NT2/D1 (cell line): ENCODE results near the gene WNK2.

Source experiments
- DNase-seq: peaks from one replicate; pipeline ENCODE4 v3.0.0-alpha.2; 2011; ENCODE audit warnings: low read depth, low spot score
- H3K27me3 ChIP-seq: 2 replicates; pipeline ENCODE4 v1.6.0; 2011; ENCODE audit warnings: mild to moderate bottlenecking; ENCODE audit not compliant: insufficient read length, insufficient read depth
- H3K36me3 ChIP-seq: 2 replicates; pipeline ENCODE4 v1.6.1; 2011; ENCODE audit warnings: mild to moderate bottlenecking, low read length, mixed read lengths; ENCODE audit not compliant: insufficient read depth, insufficient read length
- H3K4me1 ChIP-seq: 2 replicates; pipeline ENCODE4 v1.5.1; 2011; ENCODE audit not compliant: insufficient read depth, insufficient read length
- H3K4me3 ChIP-seq: 2 replicates; pipeline ENCODE4 v1.5.1; 2011; ENCODE audit warnings: low read depth; ENCODE audit not compliant: insufficient read length
- H3K9ac ChIP-seq: 2 replicates; pipeline ENCODE4 v1.6.0; 2011; ENCODE audit warnings: low read depth; ENCODE audit not compliant: insufficient read length
- H3K9me3 ChIP-seq: 2 replicates; pipeline ENCODE4 v1.5.1; 2011; ENCODE audit warnings: mild to moderate bottlenecking, low read length; ENCODE audit not compliant: insufficient read depth
- SUZ12 ChIP-seq: IDR thresholded peaks from 2 replicates; pipeline ENCODE4 v1.6.1; 2011; ENCODE audit not compliant: insufficient read length, insufficient read depth; ENCODE audit errors: extremely low read depth
- YY1 ChIP-seq: IDR thresholded peaks from 2 replicates; pipeline ENCODE4 v1.6.1; 2011; ENCODE audit not compliant: insufficient read length, insufficient read depth
- ZNF274 ChIP-seq: IDR thresholded peaks from 2 replicates; pipeline ENCODE4 v1.6.1; 2011; ENCODE audit warnings: mild to moderate bottlenecking, low read depth, low read length

The WNK2 gene

DNA sequence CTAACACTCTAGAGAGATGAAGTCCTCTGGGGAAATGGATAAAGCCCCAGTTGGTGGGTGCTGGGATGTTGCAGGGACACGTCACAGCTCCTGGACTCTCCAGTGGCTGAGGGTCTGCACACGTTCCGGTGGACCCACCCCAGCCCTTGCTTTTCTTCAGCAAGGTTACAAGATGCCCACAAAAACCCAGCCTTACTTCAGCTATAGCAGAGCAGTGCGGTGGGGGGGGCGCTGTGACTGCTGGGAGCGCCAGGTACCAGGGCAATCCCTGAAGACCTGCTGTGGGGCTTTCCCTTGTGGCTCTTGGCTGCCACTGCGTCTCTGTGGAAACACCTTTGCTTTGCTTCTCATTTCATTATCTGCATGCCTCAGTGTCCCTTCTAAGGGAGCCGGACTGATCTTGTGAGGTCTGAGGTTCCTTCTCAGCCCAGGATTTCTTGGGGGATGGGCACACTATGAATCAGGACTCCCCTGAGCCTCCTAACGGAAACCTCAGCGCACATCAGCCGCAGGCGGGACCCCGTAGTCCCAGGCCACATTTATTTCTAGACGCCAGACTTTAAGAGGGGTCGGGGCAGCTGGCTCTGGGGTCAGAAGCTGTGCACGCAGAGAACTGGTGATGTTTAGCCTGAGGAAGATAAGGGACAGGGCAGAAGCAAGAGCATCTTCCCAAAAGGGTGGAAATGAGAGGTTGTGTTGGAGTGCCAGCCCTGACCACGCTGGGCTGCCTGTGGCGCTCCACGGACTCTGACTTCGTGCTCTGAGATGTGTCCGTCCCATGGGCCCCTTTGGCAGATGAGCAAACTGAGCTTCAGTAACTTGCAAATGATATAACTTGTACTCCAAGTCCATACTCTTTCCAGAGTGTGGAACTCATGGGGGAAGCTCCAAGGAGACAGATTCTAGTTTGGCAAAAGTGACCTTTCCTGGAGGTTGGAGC, 106.8 kb downstream of the WNK2 start:
- Histone ChIP-seq H3K4me3 (no peak overlapping the region), H3K9ac (no peak overlapping the region), H3K27me3 (no peaks in the 10 kb centered on the region), H3K9me3 (no peaks in the 10 kb centered on the region), H3K36me3 (no peaks in the 10 kb centered on the region), H3K4me1 (peaks cover 10% of the 10 kb centered on the region)
- no peak for DNase-seq
- TF ChIP-seq ZNF274 (no peak), SUZ12 (no peak), YY1 (no peak)

DNA sequence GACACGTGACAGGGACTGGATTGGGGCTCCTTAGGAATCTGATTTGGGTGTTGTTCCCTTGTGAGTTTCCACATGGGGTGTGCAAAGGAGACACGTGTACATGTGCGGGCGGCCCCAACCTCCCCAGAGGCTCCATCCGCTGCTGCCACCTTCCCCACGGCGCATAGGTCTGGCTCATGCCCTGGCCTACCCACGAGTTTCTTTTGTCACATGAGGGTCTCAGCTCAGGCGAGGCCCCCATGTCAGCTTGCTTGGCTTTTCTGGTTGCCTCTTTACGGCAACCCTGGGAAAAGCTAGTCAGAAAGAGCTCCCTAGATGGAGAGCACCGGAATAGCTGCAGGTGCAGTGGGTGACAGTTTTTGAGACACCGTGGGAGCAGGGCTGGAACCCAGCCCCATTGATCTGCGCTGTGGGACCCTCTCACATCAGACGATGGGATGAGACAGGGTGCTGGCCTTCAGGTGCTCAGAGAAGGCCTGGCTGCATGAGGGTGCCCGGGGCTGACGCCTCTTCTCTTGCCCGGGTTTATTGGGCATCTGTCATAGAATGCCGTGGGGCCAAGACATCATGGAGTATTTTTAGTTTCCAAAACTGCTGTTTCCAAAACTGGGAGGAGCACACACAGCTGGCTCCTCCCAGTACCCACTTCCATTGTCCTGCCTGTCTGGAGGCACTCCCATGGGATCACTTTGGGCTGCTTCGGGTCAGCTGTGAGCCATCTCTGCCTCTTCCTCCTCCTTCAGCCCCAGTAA, 107.8 kb downstream of the WNK2 start:
- H3K9ac ChIP-seq: no peak overlapping the region
- no peaks in the 10 kb centered on the region for H3K36me3 ChIP-seq
- no peak overlapping the region for H3K4me3 ChIP-seq
- no peak for DNase-seq
- TF ChIP-seq YY1: no peak
- no peak for TF ChIP-seq SUZ12
- no peak for TF ChIP-seq ZNF274
- no peaks in the 10 kb centered on the region for H3K27me3 ChIP-seq
- peaks cover 10% of the 10 kb centered on the region for H3K4me1 ChIP-seq
- H3K9me3 ChIP-seq: no peaks in the 10 kb centered on the region

DNA sequence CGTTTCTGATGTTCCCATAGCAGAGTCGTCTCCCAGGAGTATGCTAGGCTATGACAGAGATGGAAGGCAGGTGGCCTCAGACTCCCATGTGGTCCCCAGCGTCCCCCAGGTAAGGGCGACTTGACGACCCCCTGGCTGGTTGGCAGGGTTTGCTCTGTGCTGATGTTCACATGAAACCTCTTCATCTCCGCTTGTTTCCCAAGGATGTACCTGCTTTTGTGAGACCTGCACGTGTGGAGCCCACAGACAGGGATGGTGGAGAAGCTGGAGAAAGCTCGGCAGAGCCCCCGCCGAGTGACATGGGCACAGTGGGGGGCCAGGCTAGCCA, 108.3 kb downstream of the WNK2 start:
- no peaks in the 10 kb centered on the region for H3K9me3 ChIP-seq
- TF ChIP-seq SUZ12 (no peak), YY1 (no peak), ZNF274 (no peak)
- H3K27me3 ChIP-seq: no peaks in the 10 kb centered on the region
- H3K4me3 ChIP-seq: no peak overlapping the region
- H3K36me3 ChIP-seq: no peaks in the 10 kb centered on the region
- no peak overlapping the region for H3K9ac ChIP-seq
- no peak for DNase-seq
- peaks cover 12% of the 10 kb centered on the region for H3K4me1 ChIP-seq

DNA sequence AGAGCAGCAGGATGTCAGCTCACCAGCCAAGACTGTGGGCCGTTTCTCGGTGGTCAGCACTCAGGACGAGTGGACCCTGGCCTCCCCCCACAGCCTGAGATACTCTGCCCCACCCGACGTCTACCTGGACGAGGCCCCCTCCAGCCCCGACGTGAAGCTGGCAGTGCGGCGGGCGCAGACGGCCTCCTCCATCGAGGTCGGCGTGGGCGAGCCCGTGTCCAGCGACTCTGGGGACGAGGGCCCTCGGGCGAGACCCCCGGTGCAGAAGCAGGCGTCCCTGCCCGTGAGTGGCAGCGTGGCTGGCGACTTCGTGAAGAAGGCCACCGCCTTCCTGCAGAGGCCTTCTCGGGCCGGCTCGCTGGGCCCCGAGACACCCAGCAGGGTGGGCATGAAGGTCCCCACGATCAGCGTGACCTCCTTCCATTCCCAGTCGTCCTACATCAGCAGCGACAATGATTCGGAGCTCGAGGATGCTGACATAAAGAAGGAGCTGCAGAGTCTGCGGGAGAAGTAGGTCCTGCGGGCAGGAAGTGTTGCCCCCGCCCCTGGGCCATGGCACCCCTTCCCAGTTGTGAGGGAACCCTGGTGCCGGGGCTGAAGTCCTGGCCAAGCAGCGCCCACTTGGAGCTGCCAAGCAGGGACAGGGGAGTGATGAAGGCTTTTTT, 108.9 kb downstream of the WNK2 start:
- H3K9me3 ChIP-seq: no peaks in the 10 kb centered on the region
- no peaks in the 10 kb centered on the region for H3K27me3 ChIP-seq
- H3K4me3 ChIP-seq: no peak overlapping the region
- peaks cover 12% of the 10 kb centered on the region for H3K4me1 ChIP-seq
- no peak for TF ChIP-seq ZNF274
- no peak for TF ChIP-seq SUZ12
- TF ChIP-seq YY1: no peak
- H3K9ac ChIP-seq: no peak overlapping the region
- H3K36me3 ChIP-seq: no peaks in the 10 kb centered on the region
- no peak for DNase-seq

DNA sequence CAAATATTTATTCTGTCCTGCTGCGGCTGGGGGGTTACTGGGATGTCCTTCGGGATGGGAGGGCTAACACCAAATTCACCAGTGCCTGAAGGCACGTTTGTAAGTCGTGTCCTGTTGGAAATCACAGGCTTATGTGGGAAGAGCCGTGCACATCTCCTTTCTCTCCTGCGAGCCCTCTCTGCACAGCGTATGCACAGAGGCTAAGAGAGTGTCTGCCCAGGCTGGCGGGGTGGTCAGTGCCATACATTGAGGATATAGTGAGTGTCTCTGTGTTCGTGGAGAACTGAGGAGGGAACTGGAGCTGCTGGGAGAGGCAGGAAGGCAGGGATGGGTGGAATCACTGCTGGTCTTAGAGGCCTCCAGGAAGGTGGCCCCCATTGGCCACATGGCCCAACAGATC, 110.1 kb downstream of the WNK2 start:
- H3K9ac ChIP-seq: no peak overlapping the region
- H3K4me3 ChIP-seq: no peak overlapping the region
- no peaks in the 10 kb centered on the region for H3K27me3 ChIP-seq
- H3K9me3 ChIP-seq: no peaks in the 10 kb centered on the region
- H3K4me1 ChIP-seq: peaks cover 9% of the 10 kb centered on the region
- TF ChIP-seq SUZ12 (no peak), YY1 (no peak), ZNF274 (no peak)
- DNase-seq: no peak
- H3K36me3 ChIP-seq: no peaks in the 10 kb centered on the region

DNA sequence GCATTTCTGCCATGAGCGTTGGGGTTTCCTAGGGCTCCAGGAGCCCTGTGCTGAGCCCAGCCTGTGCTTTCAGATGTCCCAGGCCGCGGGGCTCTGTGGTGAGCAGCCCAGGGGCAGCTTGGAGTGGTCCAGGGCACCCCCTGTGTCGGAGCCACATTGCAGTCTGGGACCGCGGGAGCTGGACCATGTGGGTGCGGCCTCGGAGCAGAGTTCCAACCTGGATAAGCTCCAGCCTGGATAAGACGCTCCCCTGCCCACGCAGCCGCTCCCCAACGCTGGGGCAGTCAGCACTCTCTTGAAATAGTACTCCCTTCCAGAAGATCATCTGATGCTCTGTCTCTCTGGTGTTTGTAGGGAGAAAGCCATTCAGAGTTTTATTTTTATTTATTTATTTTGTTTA, 111.1 kb downstream of the WNK2 start:
- Histone ChIP-seq H3K9me3 (no peaks in the 10 kb centered on the region), H3K27me3 (no peaks in the 10 kb centered on the region), H3K9ac (no peak overlapping the region), H3K36me3 (no peaks in the 10 kb centered on the region), H3K4me1 (peaks cover 5% of the 10 kb centered on the region), H3K4me3 (no peak overlapping the region)
- no peak for DNase-seq
- TF ChIP-seq ZNF274 (no peak), YY1 (no peak), SUZ12 (no peak)
